ENCODE measurements around the gene NKX6-2. TPM values are rescaled to one million over a fixed set of nuclear protein-coding genes. Genes with fewer than 3 reads are reported as not detected.

Gene NKX6-2
- total RNA-seq, 2 experiments from 2014 or later, result not detected

- ChIA-PET POLR2A (no interaction called here), CTCF (no interaction called here)
- Mint-ChIP-seq H3K4me1 (ENCODE audit: low read depth) (peaks cover 9% of the 10 kb centered on the region), H3K27ac (no peak overlapping the region), H3K27me3 (peaks cover 18% of the 10 kb centered on the region), H3K36me3 (ENCODE audit: low read depth) (peaks cover 16% of the 10 kb centered on the region), H3K4me3 (no peak overlapping the region), H3K9me3 (no peaks in the 10 kb centered on the region)
- Histone ChIP-seq H3K4me3 (ENCODE audit: low read length) (no peak overlapping the region), H3K9me3 (ENCODE audit: control insufficient read depth in 1 of 2, insufficient read depth in 1 of 2, low read length in 2 of 2) (peaks cover 0 to 31% of the 10 kb centered on the region in 2 experiments), H3K4me1 (ENCODE audit: insufficient read depth, low read length) (peaks cover 7% of the 10 kb centered on the region), H3K27me3 (ENCODE audit: control insufficient read depth in 1 of 2, insufficient read depth in 2 of 2, low read length in 2 of 2) (peaks cover 25 to 66% of the 10 kb centered on the region in 2 experiments), H3K27ac (ENCODE audit: low read depth in 1 of 2, low read length in 2 of 2) (no peak overlapping the region), H3K36me3 (ENCODE audit: insufficient read depth, low read length) (peaks cover 4% of the 10 kb centered on the region)
- intact Hi-C loops (cut with DNase I, micrococcal nuclease), result no loop called here
- TF ChIP-seq CTCF (IDR thresholded peaks at IDR 0.05), result no peak
- ATAC-seq (ENCODE audit: poor library complexity) (no peak), DNase-seq (no peak)
Observed at GRCh38 chr10:132786476-132786883, 533 bp upstream of the NKX6-2 start.

GRCh38 chr10:132784866-132785722, 853 bp downstream of the NKX6-2 start:
- Mint-ChIP-seq H3K4me1 (ENCODE audit: low read depth) (peaks cover 9% of the 10 kb centered on the region), H3K27ac (no peak overlapping the region), H3K27me3 (peaks cover 18% of the 10 kb centered on the region), H3K4me3 (no peak overlapping the region), H3K9me3 (no peaks in the 10 kb centered on the region), H3K36me3 (ENCODE audit: low read depth) (peaks cover 29% of the 10 kb centered on the region)
- Histone ChIP-seq H3K27me3 (ENCODE audit: control insufficient read depth in 1 of 2, insufficient read depth in 2 of 2, low read length in 2 of 2) (peaks cover 22 to 55% of the 10 kb centered on the region in 2 experiments), H3K9me3 (ENCODE audit: control insufficient read depth in 1 of 2, insufficient read depth in 1 of 2, low read length in 2 of 2) (peaks cover 0 to 40% of the 10 kb centered on the region in 2 experiments), H3K4me1 (ENCODE audit: insufficient read depth, low read length) (peaks cover 7% of the 10 kb centered on the region), H3K4me3 (ENCODE audit: low read length) (no peak overlapping the region), H3K36me3 (ENCODE audit: insufficient read depth, low read length) (peaks cover 8% of the 10 kb centered on the region), H3K27ac (ENCODE audit: low read depth in 1 of 2, low read length in 2 of 2) (no peak overlapping the region)
- ChIA-PET POLR2A (no interaction called here), CTCF (no interaction called here)
- intact Hi-C loops (cut with DNase I, micrococcal nuclease), result no loop called here
- TF ChIP-seq CTCF (IDR thresholded peaks at IDR 0.05), result no peak
- DNase-seq (no peak), ATAC-seq (ENCODE audit: poor library complexity) (no peak)

- Histone ChIP-seq H3K36me3 (ENCODE audit: insufficient read depth, low read length) (peaks cover 10% of the 10 kb centered on the region), H3K27me3 (ENCODE audit: control insufficient read depth in 1 of 2, insufficient read depth in 2 of 2, low read length in 2 of 2) (peaks cover 19 to 46% of the 10 kb centered on the region in 2 experiments), H3K9me3 (ENCODE audit: control insufficient read depth in 1 of 2, insufficient read depth in 1 of 2, low read length in 2 of 2) (peaks cover 0 to 40% of the 10 kb centered on the region in 2 experiments), H3K4me1 (ENCODE audit: insufficient read depth, low read length) (peaks cover 7% of the 10 kb centered on the region), H3K4me3 (ENCODE audit: low read length) (no peak overlapping the region), H3K27ac (ENCODE audit: low read depth in 1 of 2, low read length in 2 of 2) (no peak overlapping the region)
- H3K4me3 Mint-ChIP-seq, result no peak overlapping the region
- no peak overlapping the region for H3K27ac Mint-ChIP-seq
- H3K4me1 Mint-ChIP-seq (ENCODE audit: low read depth), result peaks cover 9% of the 10 kb centered on the region
- peaks cover 12% of the 10 kb centered on the region for H3K27me3 Mint-ChIP-seq
- ATAC-seq (ENCODE audit: poor library complexity) (no peak), DNase-seq (no peak)
- ChIA-PET POLR2A (no interaction called here), CTCF (no interaction called here)
- peaks cover 33% of the 10 kb centered on the region for H3K36me3 Mint-ChIP-seq (ENCODE audit: low read depth)
- intact Hi-C loops (cut with DNase I, micrococcal nuclease), result no loop called here
- no peaks in the 10 kb centered on the region for H3K9me3 Mint-ChIP-seq
- no peak for TF ChIP-seq CTCF (IDR thresholded peaks at IDR 0.05)
Observed at GRCh38 chr10:132783940-132784865, 1.7 kb downstream of the NKX6-2 start.
